Gastroesophageal sphincter (tissue), 3 donors: ENCODE results near the gene SAYSD1.

Experiments
- POLR2AphosphoS5 ChIP-seq: sonication (generic); formaldehyde crosslinking; IDR thresholded peaks from one replicate; pipeline ENCODE4 v1.6.1; 2017; ENCODE audit warnings: antibody characterized with exemption
- TF ChIP-seq, protein P1 (sequence below), 4 experiments: fragments of 200-600 bp in 2 of 4; fragments of 450-650 bp in 2 of 4; sonication (generic) in 1 of 4; IDR thresholded peaks; one replicate each; pipeline ENCODE4 v1.5.1; 2017 to 2019; ENCODE audit warnings: antibody characterized with exemption in 4 of 4, mild to moderate bottlenecking in 2 of 4, moderate library complexity in 2 of 4

DNA sequence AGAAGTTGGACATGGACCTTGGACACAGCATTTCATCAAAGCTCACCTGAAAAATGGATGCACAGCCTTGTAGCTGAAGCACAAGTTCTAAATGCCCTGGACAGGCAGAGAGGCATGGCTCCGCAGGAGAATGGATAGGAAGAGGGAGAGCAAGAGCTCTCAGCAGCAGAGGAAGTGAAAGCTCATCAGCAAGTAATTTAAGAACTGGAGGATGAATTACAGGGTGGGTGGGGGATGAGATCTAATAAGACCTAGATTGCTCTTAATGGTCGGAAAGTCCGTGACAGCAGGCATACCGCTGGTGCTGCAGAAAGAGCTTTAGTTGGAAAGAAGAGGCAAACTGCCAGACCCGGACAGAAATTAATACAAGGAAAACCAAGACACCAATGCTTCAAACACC, 37.3 kb upstream of the SAYSD1 start:
- TF ChIP-seq, protein P1, sequence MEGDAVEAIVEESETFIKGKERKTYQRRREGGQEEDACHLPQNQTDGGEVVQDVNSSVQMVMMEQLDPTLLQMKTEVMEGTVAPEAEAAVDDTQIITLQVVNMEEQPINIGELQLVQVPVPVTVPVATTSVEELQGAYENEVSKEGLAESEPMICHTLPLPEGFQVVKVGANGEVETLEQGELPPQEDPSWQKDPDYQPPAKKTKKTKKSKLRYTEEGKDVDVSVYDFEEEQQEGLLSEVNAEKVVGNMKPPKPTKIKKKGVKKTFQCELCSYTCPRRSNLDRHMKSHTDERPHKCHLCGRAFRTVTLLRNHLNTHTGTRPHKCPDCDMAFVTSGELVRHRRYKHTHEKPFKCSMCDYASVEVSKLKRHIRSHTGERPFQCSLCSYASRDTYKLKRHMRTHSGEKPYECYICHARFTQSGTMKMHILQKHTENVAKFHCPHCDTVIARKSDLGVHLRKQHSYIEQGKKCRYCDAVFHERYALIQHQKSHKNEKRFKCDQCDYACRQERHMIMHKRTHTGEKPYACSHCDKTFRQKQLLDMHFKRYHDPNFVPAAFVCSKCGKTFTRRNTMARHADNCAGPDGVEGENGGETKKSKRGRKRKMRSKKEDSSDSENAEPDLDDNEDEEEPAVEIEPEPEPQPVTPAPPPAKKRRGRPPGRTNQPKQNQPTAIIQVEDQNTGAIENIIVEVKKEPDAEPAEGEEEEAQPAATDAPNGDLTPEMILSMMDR (IDR thresholded peaks at IDR 0.05): no peak
- TF ChIP-seq POLR2AphosphoS5: no peak
